ENCODE measurements around the gene PTCD3.

The PTCD3 gene

DNA sequence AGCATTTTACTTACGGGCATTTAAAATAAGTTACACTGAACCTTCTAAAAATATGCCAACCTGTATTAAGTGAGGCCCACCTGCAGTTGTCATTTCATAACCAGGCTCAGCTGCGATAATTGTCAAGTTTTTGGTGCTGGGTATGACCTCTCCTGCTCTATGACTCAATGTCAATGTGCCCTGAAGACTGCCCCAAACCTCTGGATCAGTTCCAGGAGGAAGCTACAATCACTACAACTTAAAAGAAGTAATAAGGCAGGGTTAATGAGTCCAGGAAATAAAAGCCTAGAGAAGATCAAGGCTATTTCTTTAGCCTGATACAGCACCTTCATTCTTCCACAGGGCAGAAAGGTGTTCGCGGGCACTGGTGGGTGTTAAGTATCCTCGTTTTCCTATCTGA, 23.3 kb upstream of the PTCD3 start:
- FAIRE-seq = no peak

DNA sequence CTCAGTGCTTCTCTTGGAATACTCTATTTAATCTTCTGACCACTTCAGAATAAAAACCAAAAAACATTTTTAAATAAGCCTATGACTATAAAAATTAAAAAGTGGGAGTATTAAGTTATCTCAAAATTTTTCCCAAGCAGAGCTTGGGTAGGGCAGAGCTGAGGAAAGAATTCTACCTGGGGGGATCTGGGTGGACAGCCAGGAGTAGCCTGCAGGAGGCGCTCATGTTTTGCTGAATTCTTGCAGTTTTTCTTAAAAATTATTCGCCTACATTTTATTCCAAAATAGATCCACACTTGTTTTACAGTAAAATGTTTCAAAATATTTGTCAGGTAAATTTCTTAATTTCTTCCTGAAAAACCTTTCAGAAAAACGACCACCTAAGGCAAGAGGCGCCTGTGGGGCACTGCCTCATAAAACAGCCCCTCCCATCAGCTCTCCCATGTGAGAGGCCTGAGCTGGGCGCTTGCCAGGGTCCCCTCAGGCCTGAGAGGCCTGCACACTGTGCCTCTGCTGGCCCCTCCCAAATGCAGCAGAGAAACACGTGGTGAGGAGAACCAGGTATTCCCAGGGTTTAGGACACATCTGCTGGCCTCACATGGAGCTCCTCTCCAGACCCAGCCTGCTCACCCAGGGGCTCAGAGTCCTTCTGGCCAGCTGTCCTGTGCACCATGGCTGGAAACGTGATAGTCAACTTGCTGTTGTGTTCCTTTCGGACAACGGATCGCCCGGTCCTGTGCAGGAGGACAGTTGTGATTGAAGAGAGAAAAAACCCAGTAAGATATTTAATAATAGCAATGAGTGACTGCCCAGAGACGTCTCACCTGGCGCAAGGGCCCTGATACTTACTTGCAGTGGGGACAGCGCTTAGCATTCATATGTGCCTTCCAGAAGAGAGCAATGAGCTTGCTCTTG, 17.8 kb upstream of the PTCD3 start:
- FAIRE-seq = no peak

DNA sequence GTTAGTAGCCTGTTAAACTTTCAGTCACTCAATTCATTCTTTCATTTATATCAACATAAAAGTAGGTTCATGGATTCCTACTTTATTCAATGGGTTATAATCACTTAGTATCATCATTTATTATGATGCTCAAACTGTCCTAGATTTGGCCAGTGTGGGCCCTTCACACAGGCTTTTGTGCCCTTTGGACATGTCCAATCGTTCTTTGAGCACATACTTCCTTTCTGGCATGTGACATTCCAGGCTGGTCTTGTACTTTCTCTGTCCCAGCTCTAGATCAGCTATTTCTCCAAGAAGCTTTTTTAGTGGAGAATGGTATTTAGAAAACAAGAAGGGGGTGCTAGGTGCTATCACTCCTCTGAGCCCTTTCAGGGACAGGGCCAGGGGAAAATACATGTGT, 11.8 kb upstream of the PTCD3 start:
- FAIRE-seq = no peak

GRCh38 chr2:86097114-86097896, 8.7 kb upstream of the PTCD3 start:
- FAIRE-seq = no peak

GRCh38 chr2:86097913-86098312, 8.1 kb upstream of the PTCD3 start:
- FAIRE-seq = no peak

DNA sequence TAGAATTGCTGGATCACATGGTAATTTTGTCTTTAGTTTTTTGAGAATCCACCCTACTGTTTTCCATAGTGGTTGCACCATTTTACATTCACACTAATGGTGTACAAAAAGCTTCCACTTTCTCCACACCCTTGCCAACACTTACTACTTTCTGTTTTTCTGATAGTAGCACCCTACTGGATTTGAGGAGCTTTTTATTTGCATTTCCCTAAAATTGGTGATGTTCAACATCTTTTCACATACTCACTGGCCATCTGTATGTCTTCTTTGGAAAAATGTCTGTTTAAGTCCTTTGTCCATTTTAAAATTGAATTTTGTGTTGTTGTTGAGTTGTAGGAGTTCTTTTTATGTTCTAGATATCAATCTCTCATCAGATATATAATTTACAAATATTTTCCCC, 3.9 kb upstream of the PTCD3 start:
- FAIRE-seq = no peak

GRCh38 chr2:86105252-86105968, 625 bp upstream of the PTCD3 start, which contains the start of gene POLR1A:
TSS of gene POLR1A (minus strand) at chr2:86105886. CDS start at chr2:86105776, 110 bp downstream.
- no peak for FAIRE-seq

GRCh38 chr2:86107031-86107430, 996 bp downstream of the PTCD3 start:
- FAIRE-seq = no peak

- no peak for FAIRE-seq
These were observed 12.1 kb downstream of the PTCD3 start for GRCh38 chr2:86118130-86118529.

DNA sequence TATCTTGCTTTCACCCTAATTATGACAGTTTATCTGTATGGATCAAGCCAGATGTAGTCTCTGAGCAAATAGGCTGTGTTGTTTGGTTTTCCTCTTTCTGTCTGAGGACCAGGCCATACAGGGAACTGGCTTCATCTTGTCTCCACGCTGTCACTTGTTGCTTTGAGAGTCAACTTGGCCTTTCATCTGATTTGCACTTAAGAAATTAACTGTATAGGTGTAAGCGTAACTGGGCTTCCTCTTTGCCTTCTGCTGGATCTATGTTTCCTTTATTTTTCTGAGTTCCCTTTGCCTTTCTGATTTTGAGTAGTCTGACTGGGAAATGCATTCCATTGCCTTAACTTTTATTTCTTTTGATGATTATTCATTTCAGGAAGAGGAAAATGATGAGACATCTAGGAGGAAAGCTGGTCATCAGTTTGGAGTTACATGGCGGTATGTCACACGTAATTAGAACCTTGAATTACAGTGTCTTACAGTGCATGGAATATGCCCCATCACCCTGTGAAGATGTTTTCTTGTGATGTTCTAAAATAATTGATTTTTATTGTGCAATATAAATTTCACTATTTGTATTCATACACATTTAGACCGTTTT, 17.4 kb downstream of the PTCD3 start:
- no peak for FAIRE-seq

GRCh38 chr2:86124683-86125082, 18.6 kb downstream of the PTCD3 start:
- no peak for FAIRE-seq

GRCh38 chr2:86134709-86135108, 28.7 kb downstream of the PTCD3 start:
- FAIRE-seq = no peak

- FAIRE-seq = no peak
These were observed 29.6 kb downstream of the PTCD3 start for GRCh38 chr2:86135653-86136052.

DNA sequence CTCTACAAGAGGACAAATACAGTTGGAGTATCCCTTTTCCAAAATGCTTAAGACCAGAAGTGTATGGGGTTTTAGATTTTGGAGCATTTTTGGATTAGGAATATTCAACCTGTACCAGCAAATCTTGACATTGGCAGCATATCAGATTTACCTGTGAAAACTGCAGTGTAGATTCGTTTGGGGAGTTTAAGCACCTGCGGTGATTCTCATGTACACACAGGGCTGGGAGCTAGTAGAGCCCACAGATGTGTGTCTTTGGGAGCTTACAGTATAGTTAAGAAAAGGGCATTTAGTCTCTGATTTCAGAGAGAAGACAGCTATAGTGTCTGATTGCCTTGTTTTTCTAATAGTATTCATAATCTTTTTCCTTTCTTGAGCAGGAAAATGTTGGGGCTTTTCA, 30.1 kb downstream of the PTCD3 start:
- FAIRE-seq = no peak

- no peak for FAIRE-seq
These were observed 32.9 kb downstream of the PTCD3 start for GRCh38 chr2:86138736-86139625.

DNA sequence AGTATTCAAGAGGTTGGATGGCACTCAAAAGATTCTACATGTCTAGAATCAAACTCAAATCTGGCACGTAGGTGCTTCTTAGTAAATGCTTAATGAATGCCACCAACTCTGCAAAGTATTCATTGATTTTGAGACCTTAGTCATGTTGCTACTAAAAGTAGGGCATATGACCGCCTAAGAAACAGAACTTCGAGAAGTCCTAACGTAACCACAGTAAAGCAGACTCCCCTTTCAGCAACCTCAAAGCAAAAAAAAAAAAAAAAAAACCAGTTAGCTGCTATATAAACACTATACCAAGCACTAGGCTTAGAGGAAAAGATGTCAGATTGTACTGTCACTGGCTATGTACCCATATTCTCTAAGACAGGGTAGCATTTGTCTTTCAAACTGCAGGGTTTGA, 33.9 kb downstream of the PTCD3 start:
- FAIRE-seq = no peak

DNA sequence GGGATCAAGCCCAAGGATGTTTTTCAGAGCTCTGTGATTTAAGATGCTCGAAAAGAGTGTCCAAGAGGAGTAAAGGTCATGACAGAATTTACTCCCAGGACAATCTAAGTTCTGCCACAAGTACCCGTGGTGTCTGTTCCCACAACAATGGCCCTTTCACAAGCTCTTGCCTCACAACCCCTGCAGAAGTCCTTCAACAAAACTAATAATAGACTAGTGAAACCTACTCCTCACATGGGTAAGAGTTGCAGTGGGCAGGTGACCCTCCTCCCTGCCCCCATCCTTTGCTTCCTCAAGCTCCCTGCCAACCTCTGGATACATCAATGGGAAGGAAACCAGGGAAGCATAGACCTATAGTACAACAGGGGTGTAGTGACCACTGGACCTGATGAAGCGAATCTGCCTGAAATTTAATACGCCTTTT, 34.9 kb downstream of the PTCD3 start:
- no peak for FAIRE-seq

DNA sequence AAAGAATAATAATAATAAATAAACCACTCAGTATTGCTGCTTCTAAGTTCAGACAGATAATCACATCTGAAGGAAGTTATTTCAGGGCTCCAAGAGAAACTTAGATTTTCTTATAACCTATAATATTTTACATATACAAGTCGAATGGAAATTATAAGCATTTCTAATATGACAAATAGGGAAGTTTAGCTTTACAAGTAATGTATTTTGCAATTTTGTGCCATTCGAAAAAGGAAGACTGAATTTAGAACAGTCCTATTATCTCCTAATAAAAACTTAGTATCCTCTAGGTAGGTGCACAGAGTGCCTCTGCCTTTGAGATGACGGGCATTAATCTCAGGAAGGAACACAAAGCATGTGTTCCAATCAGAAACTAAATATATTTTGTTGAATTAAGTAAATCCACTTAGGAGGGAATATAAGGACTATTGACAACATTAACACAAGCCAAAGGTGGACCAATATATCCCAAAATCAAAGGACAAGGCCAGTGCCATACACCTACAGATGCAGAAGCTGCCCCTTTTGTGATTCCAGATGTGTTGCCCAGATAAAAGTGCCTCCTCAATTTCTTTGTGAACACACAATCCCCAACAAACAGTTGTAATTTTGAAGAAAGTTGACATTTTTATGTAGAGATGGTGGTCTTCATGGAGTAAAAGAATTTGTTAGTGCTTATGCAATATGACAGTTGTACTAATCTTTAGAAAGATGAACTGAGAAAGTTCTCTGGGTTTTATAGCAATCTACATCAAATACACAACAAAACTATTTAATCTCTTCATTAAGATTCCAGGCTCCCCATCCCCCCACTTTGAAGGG, 36.6 kb downstream of the PTCD3 start:
- FAIRE-seq = no peak

GRCh38 chr2:86143307-86143706, 37.3 kb downstream of the PTCD3 start:
- FAIRE-seq = no peak

DNA sequence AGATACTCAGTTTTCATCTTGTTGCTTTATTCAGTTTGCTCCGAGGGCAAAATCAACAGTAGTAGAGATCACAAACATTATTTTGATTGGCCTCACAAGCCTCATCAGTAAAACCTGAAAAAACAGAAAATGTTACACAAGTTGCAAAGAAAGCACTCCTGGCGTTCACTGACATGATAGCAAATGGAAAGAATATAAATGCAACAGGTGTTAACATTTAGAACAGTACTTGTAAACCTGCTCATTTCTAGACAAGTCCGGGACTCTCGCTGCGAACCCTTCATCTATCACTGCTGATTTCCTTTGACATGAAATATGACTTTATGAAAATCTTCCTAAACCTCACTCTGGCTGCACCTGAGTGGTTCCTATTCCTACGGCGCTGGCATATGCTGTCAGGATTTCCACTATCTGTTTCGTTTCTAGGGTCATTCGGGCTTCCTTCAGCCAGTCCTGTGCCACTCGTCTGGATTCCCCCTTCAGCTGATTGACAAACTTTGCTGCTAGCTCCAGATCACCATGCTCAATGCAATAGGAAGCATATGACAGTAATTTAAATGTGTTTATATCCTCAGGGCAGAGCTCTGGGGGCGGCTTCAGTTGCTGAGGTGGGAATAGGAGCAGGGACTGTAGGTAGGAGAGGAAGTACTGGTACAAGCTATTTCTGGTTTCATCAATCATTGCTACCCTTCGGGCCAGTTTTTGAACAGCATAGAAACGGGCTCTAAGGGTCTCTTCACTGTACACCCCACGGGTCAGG, 38.1 kb downstream of the PTCD3 start:
- no peak for FAIRE-seq
